Mesenchymal stem cell (in vitro differentiated cells and primary cell): ENCODE data around the gene CHAF1B.

Source experiments
- DNase-seq: peaks from one replicate; pipeline ENCODE4 v3.0.0-alpha.2; 2013
- H2AFZ ChIP-seq: one replicate; pipeline ENCODE4 v1.6.1; 2013; ENCODE audit warnings: low read depth, mild to moderate bottlenecking, control low read depth, inconsistent platforms, low read length, moderate library complexity
- H2AK5ac ChIP-seq: 2 replicates; pipeline ENCODE4 v1.6.1; 2013; ENCODE audit warnings: low read length, moderate library complexity, mild to moderate bottlenecking, inconsistent platforms; ENCODE audit not compliant: severe bottlenecking
- H2BK120ac ChIP-seq: one replicate; pipeline ENCODE4 v1.6.1; 2013; ENCODE audit warnings: low read depth, mild to moderate bottlenecking, inconsistent platforms, low read length, moderate library complexity
- H2BK12ac ChIP-seq, 2 experiments: one replicate each; pipeline ENCODE4 v1.6.1; 2013; ENCODE audit warnings: inconsistent platforms in 2 of 2, low read length in 2 of 2, mild to moderate bottlenecking in 2 of 2, moderate library complexity in 2 of 2, control low read depth in 1 of 2
- H2BK15ac ChIP-seq: one replicate; pipeline ENCODE4 v1.6.1; 2013; ENCODE audit warnings: mild to moderate bottlenecking, low read depth, inconsistent platforms; ENCODE audit not compliant: poor library complexity, severe bottlenecking
- H2BK5ac ChIP-seq: 2 replicates; pipeline ENCODE4 v1.6.1; 2013; ENCODE audit warnings: low read depth, mild to moderate bottlenecking, low read length, control low read depth, inconsistent platforms; ENCODE audit not compliant: poor library complexity, severe bottlenecking
- H3K14ac ChIP-seq, 2 experiments: one replicate each; pipeline ENCODE4 v1.6.1; 2013; ENCODE audit warnings: inconsistent platforms in 2 of 2, low read length in 2 of 2, control low read depth in 1 of 2, mild to moderate bottlenecking in 1 of 2, moderate library complexity in 1 of 2
- H3K18ac ChIP-seq, 2 experiments: one replicate each; pipeline ENCODE4 v1.6.1; 2013; ENCODE audit warnings: inconsistent platforms in 2 of 2, low read length in 2 of 2, control low read depth in 1 of 2, low read depth in 1 of 2, mild to moderate bottlenecking in 1 of 2
- H3K23ac ChIP-seq, 2 experiments: one replicate each; pipeline ENCODE4 v1.6.1; 2013; ENCODE audit warnings: inconsistent platforms in 2 of 2, low read length in 2 of 2, mild to moderate bottlenecking in 2 of 2, moderate library complexity in 2 of 2, control low read depth in 1 of 2
- H3K27ac ChIP-seq: 2 replicates; pipeline ENCODE4 v1.5.1; 2013; ENCODE audit warnings: mild to moderate bottlenecking, moderate library complexity, low read length, control low read depth, inconsistent platforms; ENCODE audit not compliant: poor library complexity, severe bottlenecking
- H3K27me3 ChIP-seq, 2 experiments: 2 replicates each; pipeline versions ENCODE4 v1.6.1 to v1.7.0; 2013; ENCODE audit warnings: low read length in 2 of 2, mild to moderate bottlenecking in 2 of 2, moderate library complexity in 2 of 2, control low read depth in 1 of 2, inconsistent platforms in 1 of 2; ENCODE audit not compliant: control insufficient read depth in 1 of 2, insufficient read depth in 1 of 2
- H3K36me3 ChIP-seq, 2 experiments: 2 replicates each; pipeline versions ENCODE4 v1.6.1 to v1.7.0; 2013; ENCODE audit warnings: low read length in 2 of 2, control low read depth in 1 of 2, inconsistent platforms in 1 of 2, low read depth in 1 of 2, mild to moderate bottlenecking in 1 of 2; ENCODE audit not compliant: insufficient read depth in 2 of 2, control insufficient read depth in 1 of 2
- H3K4ac ChIP-seq, 2 experiments: one replicate each; pipeline ENCODE4 v1.6.1; 2013; ENCODE audit warnings: inconsistent platforms in 2 of 2, low read length in 2 of 2, mild to moderate bottlenecking in 2 of 2, moderate library complexity in 2 of 2, control low read depth in 1 of 2, low read depth in 1 of 2
- H3K4me1 ChIP-seq: 2 replicates; pipeline ENCODE4 v1.6.1; 2013; ENCODE audit warnings: low read depth, low read length, control low read depth; ENCODE audit not compliant: control insufficient read depth, insufficient read depth
- H3K4me2 ChIP-seq: 2 replicates; pipeline ENCODE4 v1.6.1; 2013; ENCODE audit warnings: low read length, mild to moderate bottlenecking, inconsistent platforms; ENCODE audit not compliant: poor library complexity, severe bottlenecking
- H3K4me3 ChIP-seq, 2 experiments: 2 replicates each; pipeline versions ENCODE4 v1.5.1 to v1.7.0; 2013; ENCODE audit warnings: low read length in 2 of 2, mild to moderate bottlenecking in 2 of 2, control low read depth in 1 of 2, low read depth in 1 of 2; ENCODE audit not compliant: insufficient read depth in 1 of 2
- H3K79me1 ChIP-seq: replicated peaks from 2 replicates; pipeline ENCODE4 v1.6.1; 2013; ENCODE audit warnings: mild to moderate bottlenecking, control low read depth, low read length, inconsistent platforms; ENCODE audit not compliant: poor library complexity, severe bottlenecking
- H3K9ac ChIP-seq: 2 replicates; pipeline ENCODE4 v1.7.0; 2013; ENCODE audit warnings: mild to moderate bottlenecking, low read length, moderate library complexity
- H3K9me3 ChIP-seq: 2 replicates; pipeline ENCODE4 v1.7.0; 2013; ENCODE audit warnings: mild to moderate bottlenecking, low read length; ENCODE audit not compliant: control insufficient read depth
- H4K8ac ChIP-seq: one replicate; pipeline ENCODE4 v1.6.1; 2013; ENCODE audit warnings: inconsistent platforms, mild to moderate bottlenecking, low read length, moderate library complexity
- H4K91ac ChIP-seq: one replicate; pipeline ENCODE4 v1.6.1; 2013; ENCODE audit warnings: mild to moderate bottlenecking, low read length, inconsistent platforms
- WGBS: methylation state at CpG from one replicate; pipeline ENCODE4 v1.1.7; 2013; ENCODE audit warnings: mixed read lengths; 5-methylcytosine and 5-hydroxymethylcytosine counted together

The CHAF1B gene

GRCh38 chr21:36463991-36464390, 78.8 kb downstream of the CHAF1B start:
- Histone ChIP-seq H3K9me3 (no peaks in the 10 kb centered on the region), H3K27me3 (peaks cover 0 to 17% of the 10 kb centered on the region in 2 experiments), H3K18ac (no peak overlapping the region), H3K27ac (no peak overlapping the region), H2BK12ac (no peak overlapping the region), H2BK5ac (no peak overlapping the region), H3K4me3 (no peak overlapping the region), H2BK120ac (no peak overlapping the region), H2AFZ (no peak overlapping the region), H3K4me2 (no peak overlapping the region), H3K36me3 (peaks cover 0 to 5% of the 10 kb centered on the region in 2 experiments), H3K79me1 (peaks cover 1% of the 10 kb centered on the region), H2AK5ac (no peak overlapping the region), H2BK15ac (no peak overlapping the region), H3K14ac (no peak overlapping the region), H4K91ac (no peak overlapping the region), H3K4ac (no peak overlapping the region), H4K8ac (no peak overlapping the region), H3K9ac (no peak overlapping the region), H3K4me1 (peaks cover 40% of the 10 kb centered on the region), H3K23ac (no peak overlapping the region)
- no peak for DNase-seq
- 78% methylated on average over 10 of the region's 10 CpGs for WGBS

- Histone ChIP-seq H3K27me3 (peaks cover 0 to 17% of the 10 kb centered on the region in 2 experiments), H3K36me3 (peaks cover 0 to 5% of the 10 kb centered on the region in 2 experiments), H4K8ac (no peak overlapping the region), H3K4me1 (peaks cover 34% of the 10 kb centered on the region), H2AFZ (no peak overlapping the region), H2BK120ac (no peak overlapping the region), H3K14ac (peak overlapping the region in 1 of 2 experiments; percentile 58), H2BK12ac (no peak overlapping the region), H3K4me2 (no peak overlapping the region), H3K27ac (no peak overlapping the region), H3K23ac (no peak overlapping the region), H3K4me3 (no peak overlapping the region), H3K79me1 (peaks cover 1% of the 10 kb centered on the region), H4K91ac (no peak overlapping the region), H3K9me3 (no peaks in the 10 kb centered on the region), H3K18ac (no peak overlapping the region), H3K9ac (no peak overlapping the region), H2AK5ac (peak overlapping the region; percentile 3), H2BK15ac (no peak overlapping the region), H2BK5ac (no peak overlapping the region), H3K4ac (no peak overlapping the region)
- WGBS, result 79% methylated on average over 3 of the region's 3 CpGs
- no peak for DNase-seq
These were observed 79.4 kb downstream of the CHAF1B start for GRCh38 chr21:36464590-36464989.

GRCh38 chr21:36465478-36465877, 80.3 kb downstream of the CHAF1B start:
- H4K91ac ChIP-seq, result no peak overlapping the region
- no peak overlapping the region for H3K23ac ChIP-seq
- H2BK12ac ChIP-seq, result no peak overlapping the region
- no peak overlapping the region for H2BK120ac ChIP-seq
- no peak overlapping the region for H2BK15ac ChIP-seq
- H3K4ac ChIP-seq, result no peak overlapping the region
- H3K9me3 ChIP-seq, result no peaks in the 10 kb centered on the region
- H2AFZ ChIP-seq, result no peak overlapping the region
- no peak overlapping the region for H3K18ac ChIP-seq
- no peak overlapping the region for H2AK5ac ChIP-seq
- H3K9ac ChIP-seq, result no peak overlapping the region
- H2BK5ac ChIP-seq, result no peak overlapping the region
- H3K36me3 ChIP-seq, result peaks cover 0 to 5% of the 10 kb centered on the region in 2 experiments
- H3K79me1 ChIP-seq, result peaks cover 1% of the 10 kb centered on the region
- H3K14ac ChIP-seq, result no peak overlapping the region
- H4K8ac ChIP-seq, result no peak overlapping the region
- no peak overlapping the region for H3K4me2 ChIP-seq
- WGBS, result 57% methylated on average over 8 of the region's 8 CpGs
- DNase-seq, result no peak
- H3K4me1 ChIP-seq, result peaks cover 30% of the 10 kb centered on the region
- no peak overlapping the region for H3K4me3 ChIP-seq
- H3K27me3 ChIP-seq, result peaks cover 0 to 17% of the 10 kb centered on the region in 2 experiments
- no peak overlapping the region for H3K27ac ChIP-seq

GRCh38 chr21:36466061-36466511, 80.9 kb downstream of the CHAF1B start:
- Histone ChIP-seq H3K79me1 (peaks cover 1% of the 10 kb centered on the region), H2AK5ac (no peak overlapping the region), H3K27me3 (peaks cover 0 to 17% of the 10 kb centered on the region in 2 experiments), H2BK120ac (no peak overlapping the region), H3K36me3 (peaks cover 0 to 4% of the 10 kb centered on the region in 2 experiments), H4K8ac (no peak overlapping the region), H4K91ac (no peak overlapping the region), H3K9ac (no peak overlapping the region), H3K9me3 (no peaks in the 10 kb centered on the region), H2BK15ac (no peak overlapping the region), H3K18ac (no peak overlapping the region), H3K4me1 (peaks cover 28% of the 10 kb centered on the region), H3K23ac (no peak overlapping the region), H3K27ac (no peak overlapping the region), H3K4me2 (no peak overlapping the region), H2BK5ac (no peak overlapping the region), H2AFZ (no peak overlapping the region), H3K4me3 (no peak overlapping the region), H3K4ac (no peak overlapping the region), H3K14ac (no peak overlapping the region), H2BK12ac (no peak overlapping the region)
- DNase-seq, result no peak
- 92% methylated on average over 6 of the region's 8 CpGs for WGBS
